Coronary artery (tissue), 2 donors: ENCODE results near the gene CHRM3.

ENCODE experiments used
- DNase-seq: peaks from one replicate; pipeline ENCODE4 v3.0.0-alpha.2; 2017; ENCODE audit warnings: low spot score
- H3K27ac ChIP-seq, 2 donors: fragments of 200-600 bp; sonication (generic); one replicate each; pipeline ENCODE4 v1.5.1; 2016 to 2019
- H3K4me3 ChIP-seq: fragments of 200-600 bp; sonication (generic); 2 replicates; pipeline ENCODE4 v1.5.1; 2016; ENCODE audit warnings: mild to moderate bottlenecking, moderate library complexity
- TF ChIP-seq, protein P1 (sequence below): fragments of 200-600 bp; sonication (generic); IDR thresholded peaks from one replicate; pipeline ENCODE4 v1.5.1; 2019; ENCODE audit warnings: antibody characterized with exemption

CHRM3 gene

GRCh38 chr1:239382666-239383065, 3.7 kb upstream of the CHRM3 start:
- H3K4me3 ChIP-seq, result no peak overlapping the region
- no peak for DNase-seq
- TF ChIP-seq, protein P1, sequence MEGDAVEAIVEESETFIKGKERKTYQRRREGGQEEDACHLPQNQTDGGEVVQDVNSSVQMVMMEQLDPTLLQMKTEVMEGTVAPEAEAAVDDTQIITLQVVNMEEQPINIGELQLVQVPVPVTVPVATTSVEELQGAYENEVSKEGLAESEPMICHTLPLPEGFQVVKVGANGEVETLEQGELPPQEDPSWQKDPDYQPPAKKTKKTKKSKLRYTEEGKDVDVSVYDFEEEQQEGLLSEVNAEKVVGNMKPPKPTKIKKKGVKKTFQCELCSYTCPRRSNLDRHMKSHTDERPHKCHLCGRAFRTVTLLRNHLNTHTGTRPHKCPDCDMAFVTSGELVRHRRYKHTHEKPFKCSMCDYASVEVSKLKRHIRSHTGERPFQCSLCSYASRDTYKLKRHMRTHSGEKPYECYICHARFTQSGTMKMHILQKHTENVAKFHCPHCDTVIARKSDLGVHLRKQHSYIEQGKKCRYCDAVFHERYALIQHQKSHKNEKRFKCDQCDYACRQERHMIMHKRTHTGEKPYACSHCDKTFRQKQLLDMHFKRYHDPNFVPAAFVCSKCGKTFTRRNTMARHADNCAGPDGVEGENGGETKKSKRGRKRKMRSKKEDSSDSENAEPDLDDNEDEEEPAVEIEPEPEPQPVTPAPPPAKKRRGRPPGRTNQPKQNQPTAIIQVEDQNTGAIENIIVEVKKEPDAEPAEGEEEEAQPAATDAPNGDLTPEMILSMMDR, result no peak
- H3K27ac ChIP-seq, result no peak overlapping the region

DNA sequence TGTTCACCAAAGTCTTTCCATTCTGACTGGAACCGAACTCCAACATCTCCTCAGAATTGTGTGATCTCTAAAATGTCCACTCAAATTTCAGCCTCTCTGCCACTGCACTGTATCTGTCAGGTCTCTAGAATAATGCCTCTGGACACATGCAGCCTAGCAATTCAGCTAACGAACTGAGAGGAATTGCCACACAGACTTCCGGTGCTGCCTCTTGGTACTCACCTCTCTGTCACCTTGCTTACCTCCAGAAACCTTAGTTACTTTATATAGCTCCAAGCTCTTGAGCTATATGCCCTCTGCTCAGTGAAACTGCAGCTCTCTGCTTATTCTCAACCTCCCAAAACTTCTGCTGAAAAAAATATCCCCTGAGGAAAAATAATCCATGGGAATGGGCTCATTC, 2.7 kb upstream of the CHRM3 start:
- no peak for DNase-seq
- TF ChIP-seq, protein P1, result no peak
- Histone ChIP-seq H3K27ac (no peak overlapping the region), H3K4me3 (no peak overlapping the region)

- peak overlapping the region; percentile 36 to 70 for H3K27ac ChIP-seq
- DNase-seq, result no peak
- peak overlapping the region; percentile 84 for H3K4me3 ChIP-seq
- TF ChIP-seq, protein P1, result no peak
These were observed 1.2 kb downstream of the CHRM3 start for GRCh38 chr1:239387304-239388158.

DNA sequence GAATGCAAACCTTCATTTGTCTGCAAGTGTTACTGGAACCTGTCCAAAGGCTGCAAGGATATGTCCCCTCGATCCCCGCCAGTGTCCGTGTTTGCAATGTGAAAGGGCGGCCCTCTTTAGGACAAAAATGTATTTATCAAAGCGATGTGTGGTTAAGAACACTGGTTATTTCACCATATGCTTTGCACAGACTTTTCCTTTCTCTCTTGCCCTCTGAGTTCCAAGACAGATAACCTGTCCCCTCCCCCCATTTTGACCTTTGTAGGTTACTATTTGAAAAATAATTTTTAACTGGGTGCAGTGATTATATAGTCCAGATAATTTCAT, 1.8 kb downstream of the CHRM3 start:
- TF ChIP-seq, protein P1, result no peak
- no peak for DNase-seq
- Histone ChIP-seq H3K4me3 (peak overlapping the region; percentile 84), H3K27ac (no peak overlapping the region)

DNA sequence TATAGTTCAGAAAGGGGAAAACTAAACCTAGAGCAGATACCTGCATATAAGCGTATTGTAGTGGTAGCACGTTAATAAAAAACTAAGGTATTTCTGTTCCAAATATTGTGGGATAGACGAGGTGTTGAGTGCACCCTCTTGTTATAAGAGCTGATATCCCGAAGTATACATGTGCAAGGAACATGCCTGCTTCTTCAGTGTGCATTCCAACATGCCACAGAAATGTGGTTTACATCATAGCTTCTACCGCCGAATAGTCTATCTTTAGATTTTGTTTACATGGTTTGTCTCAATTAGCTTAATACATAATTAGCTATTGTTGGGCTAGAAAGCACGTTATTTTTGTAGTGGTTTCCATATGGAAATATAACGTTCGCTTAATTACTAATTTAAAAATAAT, 2.2 kb downstream of the CHRM3 start:
- Histone ChIP-seq H3K4me3 (peak overlapping the region; percentile 84), H3K27ac (no peak overlapping the region)
- DNase-seq, result no peak
- TF ChIP-seq, protein P1, result no peak

GRCh38 chr1:239389703-239390102, 3.3 kb downstream of the CHRM3 start:
- Histone ChIP-seq H3K27ac (no peak overlapping the region), H3K4me3 (no peak overlapping the region)
- no peak for DNase-seq
- TF ChIP-seq, protein P1, result no peak

DNA sequence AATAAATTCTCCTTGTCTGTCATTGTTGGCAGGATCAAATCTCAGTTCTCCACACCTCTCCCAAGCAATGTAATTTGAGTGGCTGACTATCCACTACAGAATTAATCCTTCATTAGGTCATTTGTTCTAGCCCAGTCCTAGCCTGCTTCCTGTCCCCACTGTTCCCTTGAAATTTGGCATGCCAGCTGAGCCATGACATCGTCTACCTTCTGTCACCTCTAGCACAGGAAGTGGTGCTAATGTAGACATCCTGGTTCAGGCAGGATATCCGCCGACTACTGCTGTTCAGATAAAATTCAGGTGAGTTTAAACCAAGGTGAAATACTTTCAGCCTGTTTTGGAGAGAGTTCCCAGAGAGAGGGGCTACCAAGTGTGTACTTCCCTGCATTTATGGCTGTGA, 5.9 kb downstream of the CHRM3 start:
- TF ChIP-seq, protein P1, result no peak
- H3K4me3 ChIP-seq, result no peak overlapping the region
- no peak for DNase-seq
- no peak overlapping the region for H3K27ac ChIP-seq
